HG02852 (cell line): ENCODE results near the gene SDK1.

Experiments used
- ATAC-seq: cut with Tn5 transposase; IDR thresholded peaks from one replicate; pipeline ENCODE4 v1.9.1; 2021; ENCODE audit warnings: mild to moderate bottlenecking, moderate library complexity; ENCODE audit not compliant: unreplicated experiment

SDK1 gene

DNA sequence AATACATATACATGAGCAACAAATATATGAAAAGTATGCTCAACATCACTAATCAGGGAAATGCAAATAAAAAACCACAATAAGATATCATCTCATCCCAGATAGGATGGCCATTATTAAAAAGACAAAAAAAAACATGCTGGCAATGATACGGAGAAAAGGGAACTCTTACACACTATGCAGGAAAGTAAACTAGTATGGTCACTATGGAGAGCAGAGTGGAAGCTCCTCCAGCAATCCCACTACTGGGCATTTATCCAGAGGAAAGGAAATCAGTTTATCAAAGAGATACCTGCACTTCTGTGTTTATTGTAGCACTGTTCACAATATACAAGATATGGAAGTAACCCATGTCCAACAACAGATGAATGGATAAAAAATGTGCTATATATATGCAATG, 217.5 kb downstream of the SDK1 start:
- no peak for ATAC-seq

DNA sequence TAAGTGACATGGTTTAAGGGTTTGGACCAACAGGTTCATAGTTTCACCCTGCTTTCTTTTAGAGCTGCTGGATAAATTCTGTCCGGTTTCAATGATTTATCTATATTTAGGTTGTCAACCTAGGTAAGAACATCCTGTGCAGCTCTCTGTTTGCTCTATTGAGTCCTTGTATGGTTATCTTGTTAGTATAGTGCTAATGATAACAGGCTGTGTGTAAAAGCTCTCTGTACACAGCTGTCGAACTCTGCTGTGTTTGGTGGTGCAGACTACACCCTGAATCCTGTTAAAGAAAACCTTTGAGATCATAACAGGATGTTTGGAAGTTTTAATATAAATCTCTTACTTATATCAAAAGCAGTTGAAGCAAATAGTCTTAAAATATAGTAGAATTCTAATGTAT, 219.2 kb downstream of the SDK1 start:
- ATAC-seq = no peak

DNA sequence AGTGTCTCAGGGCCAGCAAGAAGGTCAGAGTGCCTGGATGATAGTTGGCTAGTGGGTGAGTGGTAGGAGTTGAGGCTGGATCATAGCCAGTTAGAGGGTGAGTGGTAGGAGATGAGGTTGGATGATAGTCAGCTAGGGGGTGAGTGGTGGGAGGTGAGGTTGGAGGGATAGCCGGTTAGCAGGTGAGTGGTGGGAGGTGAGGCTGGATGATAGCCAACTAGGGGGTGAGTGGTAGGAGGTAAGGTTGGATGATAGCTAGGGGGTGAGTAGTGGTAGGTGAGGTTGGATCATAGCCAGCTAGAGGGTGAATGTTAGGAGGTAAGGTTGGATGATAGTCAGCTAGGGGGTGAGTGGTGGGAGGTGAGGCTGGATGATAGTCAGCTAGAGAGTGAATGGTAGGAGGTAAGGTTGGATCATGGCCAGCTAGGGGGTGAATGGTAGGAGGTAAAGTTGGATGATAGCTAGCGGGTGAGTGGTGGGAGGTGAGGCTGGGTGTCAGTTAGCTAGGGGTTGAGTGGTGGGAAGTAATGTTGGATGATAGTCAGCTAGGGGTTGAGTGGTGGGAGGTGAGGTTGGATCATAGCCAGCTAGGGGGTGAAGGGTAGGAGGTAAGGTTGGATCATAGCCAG, 226.6 kb downstream of the SDK1 start:
- no peak for ATAC-seq

DNA sequence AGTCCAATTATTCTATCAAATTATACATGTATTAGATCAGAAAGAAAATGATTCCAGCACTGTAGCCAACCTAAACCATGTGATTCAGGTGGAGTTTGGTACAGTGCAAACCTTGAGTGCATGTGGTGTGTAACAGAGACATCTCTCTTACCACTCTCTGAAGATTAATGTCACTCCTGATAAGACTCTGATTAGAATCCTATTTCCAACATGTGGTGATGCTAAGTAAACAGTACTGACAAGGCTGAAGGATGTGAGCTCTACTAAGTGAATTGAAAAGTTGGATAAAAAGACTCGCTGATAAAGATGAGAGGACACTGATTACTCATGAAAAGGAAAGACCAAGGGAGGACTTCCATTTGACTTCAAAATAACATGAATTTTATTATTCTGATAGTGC, 232.0 kb downstream of the SDK1 start:
- no peak for ATAC-seq

DNA sequence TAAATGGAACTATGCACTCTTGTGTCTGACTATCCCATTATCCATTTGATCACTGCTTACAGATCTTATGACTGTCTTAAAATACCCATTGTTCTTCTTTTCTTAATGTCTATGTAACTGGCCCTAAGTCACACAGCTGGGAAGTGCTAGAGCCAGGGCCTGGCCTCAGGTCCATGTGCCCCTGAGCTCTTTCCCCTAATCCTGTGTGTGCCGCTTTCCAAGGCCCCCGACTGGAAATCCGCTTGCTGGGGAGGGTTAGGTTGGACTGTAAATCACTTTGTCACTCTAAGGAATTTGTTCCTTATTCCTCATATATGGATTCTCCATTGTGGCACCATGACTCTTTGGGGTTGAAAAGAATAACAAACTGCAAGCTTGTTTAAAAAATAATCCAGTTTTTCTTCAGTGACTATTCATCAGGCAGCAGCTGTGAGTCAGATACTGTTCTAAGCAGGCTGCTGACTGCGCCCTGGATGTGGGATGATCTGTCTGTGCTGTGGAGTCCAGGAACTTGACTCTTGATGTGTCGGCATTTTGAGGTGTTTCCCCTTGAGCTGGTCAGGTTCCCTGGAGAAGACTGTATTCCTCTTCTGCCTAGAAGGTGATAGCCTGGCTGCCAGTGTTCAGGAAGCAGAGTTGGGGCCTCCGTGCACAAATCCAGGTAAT, 236.3 kb downstream of the SDK1 start:
- no peak for ATAC-seq

DNA sequence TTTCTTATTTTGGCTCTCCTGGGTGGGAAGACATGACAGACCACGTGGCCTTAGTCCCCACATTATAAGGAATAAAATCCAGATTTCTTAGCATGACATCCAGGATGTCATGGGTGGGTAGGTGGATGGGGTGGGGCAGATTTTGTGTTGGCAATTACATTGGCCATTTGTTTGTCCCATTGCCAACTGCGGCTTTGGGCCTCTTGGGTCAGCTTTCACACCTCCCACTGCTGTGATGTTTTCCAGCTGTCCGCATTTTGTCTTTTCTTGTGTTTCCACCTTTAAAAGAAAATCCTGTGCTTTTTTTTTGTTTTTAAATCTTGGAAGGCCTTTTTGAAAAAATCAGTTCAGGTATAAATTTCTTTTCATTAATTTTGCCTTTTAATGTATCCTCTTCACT, 237.0 kb downstream of the SDK1 start:
- ATAC-seq = no peak

DNA sequence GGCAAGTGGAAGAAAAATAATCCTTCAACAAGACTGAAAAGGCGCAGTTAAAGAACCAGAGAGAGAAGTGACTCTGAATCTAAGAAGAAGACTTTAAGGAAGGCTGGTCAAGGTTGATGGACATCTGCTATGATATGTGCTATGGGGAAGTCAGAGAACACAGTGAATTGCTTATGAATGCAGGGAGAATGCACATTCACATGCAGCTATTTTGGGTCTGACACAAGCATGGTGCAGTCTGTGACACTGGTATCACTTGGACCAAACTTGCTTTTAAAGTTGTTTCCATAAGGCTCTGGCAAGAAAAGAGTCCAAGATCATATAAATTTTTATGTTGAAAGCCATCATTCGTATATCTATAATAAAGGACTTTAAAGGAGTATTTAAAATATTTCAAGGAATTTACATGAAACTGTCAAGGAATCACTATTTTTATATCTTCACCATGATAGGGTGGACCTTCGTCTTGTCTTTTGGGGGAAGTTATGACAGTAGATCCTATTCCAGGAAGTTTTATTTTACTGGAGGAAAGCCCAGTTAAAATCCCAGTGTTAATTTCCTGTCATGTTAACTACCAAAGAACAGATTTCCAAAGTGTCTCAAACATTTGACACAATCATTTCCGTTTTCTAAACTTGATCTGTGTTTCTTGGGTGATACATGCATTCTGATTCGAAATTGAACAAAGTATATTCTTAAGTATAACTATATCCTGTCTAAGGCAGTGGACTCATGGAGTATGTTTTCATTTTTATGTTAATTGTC, 239.6 kb downstream of the SDK1 start:
- ATAC-seq = no peak

DNA sequence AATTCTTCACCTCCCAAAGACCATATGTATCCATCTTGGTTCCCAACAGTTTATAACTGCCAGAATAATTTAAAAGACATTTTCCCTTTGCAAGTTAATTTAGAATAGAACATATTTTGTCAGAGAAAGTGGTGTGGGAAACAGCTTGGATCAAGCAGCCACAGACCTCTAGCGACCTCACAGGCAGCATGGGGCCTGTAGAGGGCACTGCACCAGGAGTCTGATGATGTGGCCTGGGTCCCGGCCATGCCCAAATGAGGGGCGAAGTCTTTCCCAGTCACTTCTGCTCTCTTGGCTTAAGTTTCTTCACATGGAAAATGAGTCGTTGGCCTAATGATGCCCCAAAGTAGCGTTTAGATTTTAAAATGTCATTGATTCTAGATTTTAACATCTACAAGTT, 243.2 kb downstream of the SDK1 start:
- no peak for ATAC-seq

DNA sequence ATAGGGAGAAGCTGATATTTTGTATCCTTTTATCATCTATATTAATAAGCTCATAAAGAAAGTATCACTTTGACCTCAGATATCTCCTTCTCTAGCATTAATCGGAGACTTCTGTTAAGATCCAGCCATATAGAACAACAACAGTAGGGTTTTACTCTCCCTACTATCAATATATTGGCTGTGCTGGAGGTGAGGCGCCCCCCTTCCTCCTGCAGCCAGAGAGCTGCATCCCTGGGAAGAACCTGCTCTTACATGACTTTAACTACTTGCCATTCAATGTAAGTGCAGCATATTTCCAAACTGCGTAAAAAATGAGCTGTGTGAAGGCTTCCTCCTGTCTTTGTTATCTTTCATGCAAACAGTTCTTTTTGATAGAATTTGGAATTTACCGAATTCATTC, 247.8 kb downstream of the SDK1 start:
- ATAC-seq = no peak

DNA sequence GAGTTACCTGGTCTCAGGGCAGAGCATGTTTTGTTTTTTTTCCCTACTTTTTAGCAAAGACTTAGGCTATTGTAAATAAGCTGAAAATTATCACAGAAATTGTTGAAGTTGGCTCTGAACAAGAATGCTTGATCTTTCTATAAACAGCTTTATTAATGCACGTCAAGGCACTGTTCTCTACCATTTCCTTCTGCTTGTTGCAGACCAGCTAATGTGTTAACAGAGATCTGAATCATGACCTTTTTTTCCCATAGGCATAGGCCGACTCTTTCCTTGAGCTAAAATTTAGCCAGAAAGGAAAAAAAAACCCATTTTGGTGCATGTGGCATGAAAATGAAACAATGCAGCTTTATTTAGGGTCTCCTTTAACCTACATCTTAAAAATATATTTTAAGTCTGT, 248.5 kb downstream of the SDK1 start:
- ATAC-seq = no peak

DNA sequence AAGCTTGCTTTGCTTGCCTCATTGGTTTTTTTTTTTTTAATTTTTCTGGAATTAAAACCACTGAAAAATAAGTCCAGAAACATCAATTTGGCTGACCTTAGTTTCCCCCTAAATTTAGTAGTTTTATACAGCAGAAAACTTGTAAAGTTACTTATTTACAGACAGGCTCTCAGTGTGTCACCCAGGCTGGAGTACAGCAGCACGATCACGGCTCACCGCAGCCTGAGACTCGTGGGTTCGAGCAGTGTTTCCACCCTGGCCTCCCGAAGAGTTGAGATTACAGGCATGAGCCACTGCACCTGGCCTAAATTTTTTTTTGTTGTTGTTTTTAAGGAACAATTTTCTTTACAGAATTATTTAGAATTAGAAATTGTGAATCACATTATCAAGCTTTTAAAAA, 250.5 kb downstream of the SDK1 start:
- no peak for ATAC-seq

DNA sequence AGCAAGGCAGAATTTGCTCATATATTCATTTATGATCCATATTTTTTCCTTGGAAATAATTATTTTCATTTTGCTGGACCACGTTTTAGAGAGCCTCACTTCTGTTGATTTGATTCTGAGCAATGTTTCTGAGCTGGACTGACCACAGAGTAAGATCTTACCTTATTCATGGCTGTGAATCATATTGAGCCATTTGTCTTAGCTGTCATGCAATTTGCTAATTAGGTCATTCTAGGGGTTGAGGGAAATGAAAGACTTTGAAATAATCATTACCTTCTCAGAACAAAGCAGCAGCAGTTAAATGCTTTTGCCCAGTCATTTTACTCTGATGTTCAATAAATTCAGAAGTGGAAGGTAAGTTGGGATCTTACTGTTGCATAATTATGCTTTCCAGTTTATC, 251.4 kb downstream of the SDK1 start:
- no peak for ATAC-seq

DNA sequence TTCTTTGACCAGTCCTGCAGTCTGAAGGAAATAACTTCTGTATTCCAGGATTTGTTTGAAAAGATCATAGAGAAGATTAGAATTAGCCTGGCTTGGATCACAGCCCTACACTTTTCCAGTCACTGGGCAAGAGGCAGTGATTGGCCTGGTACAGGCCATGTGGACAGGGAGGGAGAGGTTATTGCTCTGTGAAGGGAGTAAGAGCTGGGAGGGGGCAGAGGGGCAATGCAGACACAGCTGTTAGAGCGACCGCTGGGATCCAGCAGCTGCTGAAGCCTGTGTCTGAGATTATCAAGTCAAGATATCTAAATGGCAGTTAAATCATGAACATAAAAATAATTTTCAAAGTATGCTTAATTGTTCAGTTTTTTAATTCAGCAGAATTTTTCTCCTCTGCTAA, 257.3 kb downstream of the SDK1 start:
- ATAC-seq = no peak

DNA sequence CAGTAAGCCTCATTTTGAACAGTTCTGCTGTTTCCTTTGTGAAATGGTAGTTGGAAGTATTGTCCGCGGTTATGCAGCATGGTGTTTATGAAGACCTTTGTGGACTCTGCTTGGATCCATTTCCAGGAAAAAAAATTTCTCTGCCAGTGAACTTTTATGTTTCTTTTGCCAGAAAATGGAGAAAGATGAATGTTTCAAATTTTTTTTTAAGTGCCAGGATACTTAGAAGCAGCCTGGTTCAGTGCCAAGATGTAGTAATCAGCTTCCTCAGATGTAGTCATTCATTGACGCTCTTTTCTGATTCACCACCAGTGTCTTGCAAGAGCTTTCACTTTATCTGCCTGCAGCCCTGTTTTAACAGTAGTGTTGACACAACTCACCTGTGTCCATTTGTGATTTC, 258.2 kb downstream of the SDK1 start:
- ATAC-seq = no peak

DNA sequence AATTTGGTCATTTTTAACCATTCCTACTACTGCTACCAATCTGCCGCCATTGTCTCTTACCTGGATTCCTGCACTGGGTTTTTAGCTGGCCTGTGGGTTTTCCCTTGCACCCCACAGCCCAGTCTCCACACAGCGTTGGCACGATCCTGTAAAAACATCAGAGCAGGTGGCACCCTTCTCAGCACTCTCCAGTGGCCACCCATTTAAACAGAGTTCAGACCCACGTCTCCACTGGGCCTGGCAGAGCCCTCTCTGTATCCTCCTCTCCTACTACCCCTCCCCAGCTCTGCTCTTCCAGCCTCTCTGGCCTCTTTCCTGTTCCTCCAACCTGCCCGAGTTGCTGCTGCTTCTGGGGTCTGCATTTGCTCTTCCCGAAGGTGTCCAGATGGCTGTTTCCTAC, 259.4 kb downstream of the SDK1 start:
- no peak for ATAC-seq

DNA sequence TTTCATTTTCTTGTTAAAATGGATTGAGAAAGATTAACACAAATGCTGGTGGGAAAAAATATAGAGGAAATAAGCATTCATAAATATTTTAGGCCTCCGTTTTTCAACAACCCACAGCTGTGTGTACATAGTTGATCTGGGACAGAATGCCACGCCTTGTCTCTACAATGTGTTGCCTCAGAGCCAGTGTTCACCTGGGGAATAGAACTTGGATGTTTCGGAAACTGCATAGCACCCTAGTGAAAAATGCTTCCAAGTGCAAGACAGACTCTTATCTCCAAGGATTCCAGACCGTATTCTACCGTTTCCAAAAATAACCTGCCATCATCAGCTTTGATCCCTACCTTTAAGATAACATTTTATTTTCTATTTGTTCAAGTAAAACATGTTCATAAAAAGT, 260.9 kb downstream of the SDK1 start:
- no peak for ATAC-seq

DNA sequence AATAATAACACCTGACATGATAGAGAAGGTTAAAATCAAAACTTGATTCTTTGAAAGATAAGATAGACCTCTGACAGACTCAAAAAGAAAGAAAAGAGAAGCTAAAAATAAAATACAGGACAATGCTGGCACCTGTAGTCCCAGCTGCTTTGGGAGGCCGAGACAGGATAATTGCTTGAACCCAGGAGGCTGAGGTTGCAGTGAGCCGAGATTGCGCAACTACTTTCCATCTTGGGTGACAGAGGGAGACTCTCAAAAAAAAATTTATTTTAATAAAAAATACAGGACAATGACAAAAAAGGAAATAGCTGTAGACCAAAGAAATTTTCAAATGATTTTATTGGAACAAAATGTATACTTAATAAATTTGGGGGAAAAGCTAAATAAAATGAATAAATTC, 263.2 kb downstream of the SDK1 start:
- ATAC-seq = no peak

DNA sequence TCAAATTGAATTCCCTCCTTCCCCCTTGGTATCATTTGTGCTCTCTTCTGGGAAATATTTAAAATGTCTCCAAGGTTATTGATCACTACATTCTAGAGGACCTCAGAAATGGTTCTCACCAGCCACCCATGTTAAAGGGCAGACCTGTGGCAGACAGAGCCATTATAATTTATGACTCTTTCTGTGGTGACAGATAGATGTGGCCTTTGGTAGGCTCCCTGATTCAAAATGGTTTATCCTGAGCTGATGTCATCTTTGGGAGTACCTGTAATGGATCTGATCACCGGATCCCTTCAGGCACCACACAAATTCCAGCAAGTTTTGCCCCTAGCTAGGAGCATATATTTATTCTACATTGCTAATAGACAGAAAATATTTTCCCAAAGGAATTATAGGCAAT, 267.5 kb downstream of the SDK1 start:
- no peak for ATAC-seq

DNA sequence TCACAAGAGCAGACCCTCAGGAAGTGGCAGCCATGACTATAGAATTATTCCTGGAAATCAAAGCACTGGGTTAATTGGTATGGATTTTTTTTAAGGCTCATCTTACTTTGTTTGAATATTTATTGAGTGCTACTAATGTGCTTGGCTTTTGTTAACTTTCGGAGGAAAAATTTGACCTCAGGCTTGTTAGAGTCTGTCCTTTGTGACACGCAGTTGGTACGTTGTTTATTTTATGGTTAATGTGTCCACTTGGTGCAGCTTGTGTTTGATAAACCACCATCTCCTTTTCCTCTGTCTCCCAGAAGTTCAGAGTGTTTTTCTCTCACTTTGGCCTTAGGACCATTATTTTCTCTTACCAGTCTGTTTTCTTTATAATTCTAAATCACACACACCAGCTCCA, 268.6 kb downstream of the SDK1 start:
- no peak for ATAC-seq

DNA sequence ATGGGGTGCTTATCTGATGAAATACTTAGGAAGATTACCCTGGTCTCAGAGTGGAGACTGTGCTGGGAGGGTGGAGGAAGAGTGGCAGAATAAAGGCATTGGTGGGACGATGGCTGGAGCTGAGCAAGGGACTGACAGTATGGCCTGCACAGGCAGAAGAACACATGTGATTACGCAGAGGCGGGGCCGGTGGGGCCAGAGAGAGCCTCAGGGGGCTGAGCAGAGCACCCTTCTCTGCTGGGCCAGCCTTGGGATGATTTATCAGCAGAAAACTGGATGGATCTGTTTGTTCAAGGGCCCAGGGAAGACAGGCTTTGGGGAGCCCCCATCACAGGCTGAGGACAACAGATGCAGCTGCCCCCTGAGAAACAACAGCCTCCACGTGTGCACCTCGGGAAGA, 272.1 kb downstream of the SDK1 start:
- no peak for ATAC-seq

DNA sequence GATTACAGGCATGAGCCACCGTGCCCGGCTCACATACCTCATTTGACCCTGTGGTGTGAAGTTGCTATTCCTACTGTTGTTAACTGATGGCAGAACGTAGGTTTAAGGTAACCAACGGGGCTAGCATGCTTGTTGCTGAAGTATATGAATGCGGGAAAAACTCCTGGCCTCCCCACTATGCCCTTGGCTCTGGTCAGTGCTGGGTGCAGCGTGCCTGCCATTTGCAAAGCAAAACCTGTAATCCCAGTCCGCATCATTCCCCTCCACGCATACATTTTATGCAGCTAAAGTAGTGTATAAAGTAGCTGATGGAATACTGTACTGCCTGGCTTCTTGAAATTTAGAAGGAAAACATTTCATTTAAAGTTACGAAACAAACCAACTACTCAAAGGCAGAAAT, 273.3 kb downstream of the SDK1 start:
- ATAC-seq = no peak

DNA sequence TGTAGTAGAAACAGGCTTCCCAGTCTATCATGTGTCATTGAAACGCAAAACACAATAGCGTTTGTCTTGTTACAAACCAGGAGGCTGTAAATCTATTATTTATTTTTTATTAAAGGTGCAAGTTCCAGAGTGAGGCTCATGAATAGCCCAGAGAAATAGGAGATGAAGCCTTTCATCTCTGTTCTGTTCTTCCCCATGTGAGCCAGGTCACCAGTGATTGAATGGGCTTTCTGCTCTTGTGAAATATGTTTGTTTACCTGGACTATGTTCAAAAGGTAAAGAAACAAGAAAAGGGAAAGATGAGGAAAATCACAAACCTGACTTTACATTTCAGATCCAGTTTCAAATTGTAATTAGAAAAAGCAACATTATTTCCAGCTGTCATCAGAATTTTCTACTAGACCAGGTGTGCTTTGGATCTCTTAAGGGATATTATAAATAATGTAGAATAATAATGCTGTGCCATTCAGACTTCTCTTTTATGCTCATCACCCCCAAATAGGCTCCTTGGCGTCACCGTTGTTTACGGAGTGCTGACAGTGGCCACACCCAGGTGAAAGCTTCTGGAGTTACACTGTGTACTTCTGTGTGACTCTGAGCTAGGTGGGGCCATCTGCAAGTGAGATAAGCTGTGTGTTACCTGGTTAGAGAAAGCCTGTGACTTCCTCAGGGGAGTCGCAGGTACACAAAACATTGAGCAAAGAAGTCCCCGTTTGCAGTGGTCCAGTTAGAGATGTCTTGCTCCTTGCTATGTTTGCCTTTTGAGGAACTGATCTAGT, 274.9 kb downstream of the SDK1 start:
- no peak for ATAC-seq
